K562 (cell line): ENCODE data around the gene SAT1. TPM values are rescaled to one million over a fixed set of nuclear protein-coding genes. Genes with fewer than 3 reads are reported as not detected.

Experiments used
- ADNP ChIP-seq: fragments of 200-800 bp; sonication (Bioruptor generic); IDR thresholded peaks from 2 replicates; pipeline ENCODE4 v1.6.1; 2016; ENCODE audit warnings: missing genetic modification characterization, missing compliant biosample characterization
- BCOR ChIP-seq: fragments of 450-650 bp; IDR thresholded peaks from 2 replicates; pipeline ENCODE4 v1.6.1; 2016
- BRD9 ChIP-seq: fragments of 450-650 bp; IDR thresholded peaks from 2 replicates; pipeline ENCODE4 v1.6.1; 2018; ENCODE audit warnings: low read depth; ENCODE audit not compliant: partially characterized antibody
- DPF2 ChIP-seq: fragments of 450-650 bp; IDR thresholded peaks from 2 replicates; pipeline ENCODE4 v1.6.1; 2016
- GATA2 ChIP-seq: sonication (generic); formaldehyde crosslinking; IDR thresholded peaks from 2 replicates; pipeline ENCODE4 v1.4.0; 2020; ENCODE audit warnings: mild to moderate bottlenecking, missing genetic modification reagents
- HOXB6 ChIP-seq: fragments of 250-450 bp; sonication (Bioruptor Pico); IDR thresholded peaks from 2 replicates; pipeline ENCODE4 v1.5.1; 2022; ENCODE audit warnings: mild to moderate bottlenecking, borderline replicate concordance
- NFE2 ChIP-seq: IDR thresholded peaks from 2 replicates; pipeline ENCODE4 v1.6.1; 2014; ENCODE audit warnings: antibody characterized with exemption, low read depth
- NR2C1 ChIP-seq, 2 experiments: fragments of 450-650 bp; IDR thresholded peaks; 2 replicates each; pipeline ENCODE4 v1.6.1; 2017; ENCODE audit warnings: mild to moderate bottlenecking in 2 of 2, antibody characterized with exemption in 1 of 2, inconsistent platforms in 1 of 2, missing compliant biosample characterization in 1 of 2, missing genetic modification characterization in 1 of 2
- RCOR1 ChIP-seq, 2 experiments: IDR thresholded peaks; 2 replicates each; pipeline ENCODE4 v1.6.1; 2012; ENCODE audit warnings: low read depth in 2 of 2, low read length in 2 of 2, borderline replicate concordance in 1 of 2, improper control_type of control experiment in 1 of 2
- SPI1 ChIP-seq: IDR thresholded peaks from 2 replicates; pipeline ENCODE4 v1.6.1; 2011; ENCODE audit warnings: low read depth, low read length, control low read depth, borderline replicate concordance
- TAF9B ChIP-seq: fragments of 450-650 bp; IDR thresholded peaks from 2 replicates; pipeline ENCODE4 v1.6.1; 2018; ENCODE audit warnings: mild to moderate bottlenecking; ENCODE audit not compliant: partially characterized antibody
- TCF7L2 ChIP-seq: fragments of 150-350 bp; IDR thresholded peaks from 2 replicates; pipeline ENCODE4 v1.6.1; 2016; ENCODE audit warnings: low read depth, mild to moderate bottlenecking, low read length, moderate library complexity
- ZNF121 ChIP-seq: sonication (generic); formaldehyde crosslinking; conservative IDR thresholded peaks from 2 replicates; pipeline ENCODE4 v1.8.0; 2022; ENCODE audit warnings: missing genetic modification reagents
- ZNF445 ChIP-seq: fragments of 250-450 bp; sonication (Bioruptor Pico); IDR thresholded peaks from 2 replicates; pipeline ENCODE4 v1.4.0; 2020; ENCODE audit warnings: low read depth, mild to moderate bottlenecking, moderate library complexity
- ZNF76 ChIP-seq: fragments of 250-450 bp; sonication (Bioruptor Pico); IDR thresholded peaks from 2 replicates; pipeline ENCODE4 v1.4.0; 2020; ENCODE audit warnings: mild to moderate bottlenecking, moderate library complexity, borderline replicate concordance
- polyA plus RNA-seq, 8 experiments: library from polyadenylated mRNA; depleted of rRNA in 4 of 8; stranded (reverse) in 5 of 8; unstranded in 3 of 8; fragments of >200 nt; fragmentation: Nextera tagmentation in 2 of 8; fragmentation: Illumina TruSeq in 1 of 8; extraction: Ambion mirVana in 2 of 8; extraction: Trizol in 1 of 8; gene quantifications; 2 replicates each; pipeline versions ENCODE4 v1.2.1 to v1.2.3, GENCODE V29; 2011 to 2014; ENCODE audit warnings: inconsistent platforms in 1 of 8, missing spikeins in 1 of 8
- total RNA-seq, 7 experiments: library from RNA; depleted of rRNA in 6 of 7; stranded (reverse); fragments of >200 nt in 6 of 7; fragmentation: Illumina TruSeq in 2 of 7; extraction: Trizol in 2 of 7; gene quantifications; 2 replicates each; pipeline versions ENCODE4 v1.2.1 to v1.2.3, GENCODE V29; 2011 to 2021; ENCODE audit warnings: low replicate concordance in 1 of 7
- TF ChIP-seq, protein P1 (sequence below): IDR thresholded peaks from 2 replicates; pipeline ENCODE4 v1.6.1; 2011; ENCODE audit warnings: borderline replicate concordance, low read depth, mild to moderate bottlenecking, moderate library complexity, low read length; ENCODE audit not compliant: insufficient read depth, poor library complexity, severe bottlenecking
- TF ChIP-seq, protein P2 (sequence below): IDR thresholded peaks from 3 replicates; pipeline ENCODE4 v1.6.1; 2011; ENCODE audit warnings: borderline replicate concordance, mild to moderate bottlenecking, moderate library complexity; ENCODE audit not compliant: insufficient read length; ENCODE audit errors: extremely low read depth
- TF ChIP-seq, protein P3 (sequence below): fragments of 250-450 bp; sonication (Bioruptor Pico); IDR thresholded peaks from 2 replicates; pipeline ENCODE4 v1.8.0; 2022; ENCODE audit warnings: inconsistent platforms, mild to moderate bottlenecking, moderate library complexity, borderline replicate concordance
- TF ChIP-seq, protein P4 (sequence below): fragments of 450-650 bp; IDR thresholded peaks from one replicate; pipeline ENCODE4 v1.6.1; 2018; ENCODE audit warnings: mild to moderate bottlenecking, moderate library complexity; ENCODE audit not compliant: partially characterized antibody

The SAT1 gene
- total and polyA plus RNA-seq, 9 of the 15 experiments (the other 6 are each of a cell fraction or from before 2014, with no cell fraction given): 47.4 to 194 (median 74.1) TPM

DNA sequence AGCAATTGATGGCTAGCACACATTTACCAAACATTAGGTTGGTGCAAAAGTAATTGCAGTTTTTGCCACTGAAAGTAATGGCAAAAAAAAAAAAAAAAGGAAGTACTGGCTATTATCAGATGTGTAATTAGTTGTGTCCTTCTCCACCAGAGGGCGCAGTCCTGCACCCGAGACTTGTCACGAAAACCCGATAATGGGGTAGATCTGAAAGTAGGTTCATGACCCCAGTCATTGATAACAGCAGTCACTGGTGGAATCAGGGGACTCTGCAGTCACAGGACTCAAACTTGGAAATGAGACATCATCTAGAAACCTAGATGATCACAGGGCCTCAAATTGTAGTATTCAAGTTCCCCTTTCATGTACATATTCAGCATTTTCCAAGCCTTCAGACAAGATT, 26.8 kb upstream of the SAT1 start (continued):
- TF ChIP-seq, protein P1, sequence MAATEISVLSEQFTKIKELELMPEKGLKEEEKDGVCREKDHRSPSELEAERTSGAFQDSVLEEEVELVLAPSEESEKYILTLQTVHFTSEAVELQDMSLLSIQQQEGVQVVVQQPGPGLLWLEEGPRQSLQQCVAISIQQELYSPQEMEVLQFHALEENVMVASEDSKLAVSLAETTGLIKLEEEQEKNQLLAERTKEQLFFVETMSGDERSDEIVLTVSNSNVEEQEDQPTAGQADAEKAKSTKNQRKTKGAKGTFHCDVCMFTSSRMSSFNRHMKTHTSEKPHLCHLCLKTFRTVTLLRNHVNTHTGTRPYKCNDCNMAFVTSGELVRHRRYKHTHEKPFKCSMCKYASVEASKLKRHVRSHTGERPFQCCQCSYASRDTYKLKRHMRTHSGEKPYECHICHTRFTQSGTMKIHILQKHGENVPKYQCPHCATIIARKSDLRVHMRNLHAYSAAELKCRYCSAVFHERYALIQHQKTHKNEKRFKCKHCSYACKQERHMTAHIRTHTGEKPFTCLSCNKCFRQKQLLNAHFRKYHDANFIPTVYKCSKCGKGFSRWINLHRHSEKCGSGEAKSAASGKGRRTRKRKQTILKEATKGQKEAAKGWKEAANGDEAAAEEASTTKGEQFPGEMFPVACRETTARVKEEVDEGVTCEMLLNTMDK: peak; percentile 23
- TF ChIP-seq ADNP (tag) (peak; percentile 68), BCOR (no peak), NFE2 (peak; percentile 18; the same call in 1 of the 2 replicates), TCF7L2 (no peak), ZNF121 (CRISPR knock-in tag) (no peak), NR2C1 (IDR thresholded peaks at IDR 0.05) (peak; percentile 46; the same call in 1 of the 2 replicates), NR2C1 (tag; IDR thresholded peaks at IDR 0.05) (peak; percentile 79), DPF2 (0 out of 2 replicates have a peak, but pooled peaks have one; percentile 50), SPI1 (0 out of 2 replicates have a peak, but pooled peaks have one; percentile 30), ZNF445 (CRISPR knock-in tag) (no peak), GATA2 (peak; percentile 60), BRD9 (peak; percentile 36), RCOR1 (IDR thresholded peaks at IDR 0.05; ENCODE audit: borderline replicate concordance in 1 of 2, low read depth in 2 of 2, low read length in 2 of 2) (peak in 1 of 2 experiments; percentile 45; a peak in 1 of 4 replicates), ZNF76 (no peak), HOXB6 (CRISPR knock-in tag) (no peak), TAF9B (no peak)
- TF ChIP-seq, protein P2, sequence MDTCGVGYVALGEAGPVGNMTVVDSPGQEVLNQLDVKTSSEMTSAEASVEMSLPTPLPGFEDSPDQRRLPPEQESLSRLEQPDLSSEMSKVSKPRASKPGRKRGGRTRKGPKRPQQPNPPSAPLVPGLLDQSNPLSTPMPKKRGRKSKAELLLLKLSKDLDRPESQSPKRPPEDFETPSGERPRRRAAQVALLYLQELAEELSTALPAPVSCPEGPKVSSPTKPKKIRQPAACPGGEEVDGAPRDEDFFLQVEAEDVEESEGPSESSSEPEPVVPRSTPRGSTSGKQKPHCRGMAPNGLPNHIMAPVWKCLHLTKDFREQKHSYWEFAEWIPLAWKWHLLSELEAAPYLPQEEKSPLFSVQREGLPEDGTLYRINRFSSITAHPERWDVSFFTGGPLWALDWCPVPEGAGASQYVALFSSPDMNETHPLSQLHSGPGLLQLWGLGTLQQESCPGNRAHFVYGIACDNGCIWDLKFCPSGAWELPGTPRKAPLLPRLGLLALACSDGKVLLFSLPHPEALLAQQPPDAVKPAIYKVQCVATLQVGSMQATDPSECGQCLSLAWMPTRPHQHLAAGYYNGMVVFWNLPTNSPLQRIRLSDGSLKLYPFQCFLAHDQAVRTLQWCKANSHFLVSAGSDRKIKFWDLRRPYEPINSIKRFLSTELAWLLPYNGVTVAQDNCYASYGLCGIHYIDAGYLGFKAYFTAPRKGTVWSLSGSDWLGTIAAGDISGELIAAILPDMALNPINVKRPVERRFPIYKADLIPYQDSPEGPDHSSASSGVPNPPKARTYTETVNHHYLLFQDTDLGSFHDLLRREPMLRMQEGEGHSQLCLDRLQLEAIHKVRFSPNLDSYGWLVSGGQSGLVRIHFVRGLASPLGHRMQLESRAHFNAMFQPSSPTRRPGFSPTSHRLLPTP: no peak
- TF ChIP-seq, protein P3, sequence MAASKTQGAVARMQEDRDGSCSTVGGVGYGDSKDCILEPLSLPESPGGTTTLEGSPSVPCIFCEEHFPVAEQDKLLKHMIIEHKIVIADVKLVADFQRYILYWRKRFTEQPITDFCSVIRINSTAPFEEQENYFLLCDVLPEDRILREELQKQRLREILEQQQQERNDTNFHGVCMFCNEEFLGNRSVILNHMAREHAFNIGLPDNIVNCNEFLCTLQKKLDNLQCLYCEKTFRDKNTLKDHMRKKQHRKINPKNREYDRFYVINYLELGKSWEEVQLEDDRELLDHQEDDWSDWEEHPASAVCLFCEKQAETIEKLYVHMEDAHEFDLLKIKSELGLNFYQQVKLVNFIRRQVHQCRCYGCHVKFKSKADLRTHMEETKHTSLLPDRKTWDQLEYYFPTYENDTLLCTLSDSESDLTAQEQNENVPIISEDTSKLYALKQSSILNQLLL (CRISPR knock-in tag): no peak
- TF ChIP-seq, protein P4, sequence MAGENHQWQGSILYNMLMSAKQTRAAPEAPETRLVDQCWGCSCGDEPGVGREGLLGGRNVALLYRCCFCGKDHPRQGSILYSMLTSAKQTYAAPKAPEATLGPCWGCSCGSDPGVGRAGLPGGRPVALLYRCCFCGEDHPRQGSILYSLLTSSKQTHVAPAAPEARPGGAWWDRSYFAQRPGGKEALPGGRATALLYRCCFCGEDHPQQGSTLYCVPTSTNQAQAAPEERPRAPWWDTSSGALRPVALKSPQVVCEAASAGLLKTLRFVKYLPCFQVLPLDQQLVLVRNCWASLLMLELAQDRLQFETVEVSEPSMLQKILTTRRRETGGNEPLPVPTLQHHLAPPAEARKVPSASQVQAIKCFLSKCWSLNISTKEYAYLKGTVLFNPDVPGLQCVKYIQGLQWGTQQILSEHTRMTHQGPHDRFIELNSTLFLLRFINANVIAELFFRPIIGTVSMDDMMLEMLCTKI: no peak
